Smooth muscle cell (in vitro differentiated cells): Measurements from ENCODE around the gene GATA3. TPM values are rescaled to one million over a fixed set of nuclear protein-coding genes. Genes with fewer than 3 reads are reported as not detected.

Source experiments
- DNase-seq: peaks from one replicate; lab custom pipeline; 2025; ENCODE audit not compliant: unreplicated experiment; lab: John Stamatoyannopoulos, UW
- H2AFZ ChIP-seq: fragments of 200-600 bp; sonication (generic); 2 replicates; pipeline ENCODE4 v1.6.0; 2016; ENCODE audit warnings: antibody characterized with exemption, low read depth, mild to moderate bottlenecking
- H3F3A ChIP-seq: fragments of 200-600 bp; sonication (generic); 2 replicates; pipeline ENCODE4 v1.6.0; 2017; ENCODE audit warnings: antibody characterized with exemption, low read depth
- H3K27ac ChIP-seq: fragments of 200-600 bp; sonication (generic); 2 replicates; pipeline ENCODE4 v1.5.1; 2016; ENCODE audit warnings: low read depth, mild to moderate bottlenecking
- H3K27me3 ChIP-seq: fragments of 200-600 bp; sonication (generic); 2 replicates; pipeline ENCODE4 v1.6.1; 2016; ENCODE audit warnings: low read depth, mild to moderate bottlenecking
- H3K36me3 ChIP-seq: fragments of 200-600 bp; sonication (generic); 2 replicates; pipeline ENCODE4 v1.5.1; 2016; ENCODE audit warnings: low read depth
- H3K4me1 ChIP-seq: fragments of 200-600 bp; sonication (generic); 2 replicates; pipeline ENCODE4 v1.5.1; 2016; ENCODE audit warnings: low read depth
- H3K4me2 ChIP-seq: fragments of 200-600 bp; sonication (generic); 2 replicates; pipeline ENCODE4 v1.6.0; 2016; ENCODE audit warnings: mild to moderate bottlenecking
- H3K4me3 ChIP-seq: fragments of 200-600 bp; sonication (generic); 2 replicates; pipeline ENCODE4 v1.5.1; 2016; ENCODE audit warnings: mild to moderate bottlenecking
- H3K79me2 ChIP-seq: fragments of 200-600 bp; sonication (generic); 2 replicates; pipeline ENCODE4 v1.6.0; 2016; ENCODE audit warnings: low read depth, mild to moderate bottlenecking
- H3K9ac ChIP-seq: fragments of 200-600 bp; sonication (generic); 2 replicates; pipeline ENCODE4 v1.6.0; 2016; ENCODE audit warnings: low read depth
- H3K9me3 ChIP-seq: fragments of 200-600 bp; sonication (generic); replicated peaks from 2 replicates; pipeline ENCODE4 v1.5.1; 2016; ENCODE audit warnings: low read depth
- H4K20me1 ChIP-seq: fragments of 200-600 bp; sonication (generic); 2 replicates; pipeline ENCODE4 v1.6.0; 2016; ENCODE audit warnings: low read depth
- WGBS: methylation state at CpG from one replicate; pipeline ENCODE4 v1.1.7; 2016; ENCODE audit warnings: low lambda C conversion rate; 5-methylcytosine and 5-hydroxymethylcytosine counted together
- polyA plus RNA-seq: library from polyadenylated mRNA; unstranded; fragments of >200 nt; fragmentation: Nextera tagmentation; extraction: Ambion mirVana; gene quantifications from 2 replicates; pipeline ENCODE4 v1.2.1, GENCODE V29; 2016
- total RNA-seq: library from RNA; depleted of rRNA; stranded (reverse); fragments of >200 nt; gene quantifications from 2 replicates; pipeline ENCODE4 v1.2.3, GENCODE V29; 2014
- TF ChIP-seq, protein P1 (sequence below): fragments of 200-600 bp; sonication (generic); IDR thresholded peaks from 2 replicates; pipeline ENCODE4 v1.5.1; 2017; ENCODE audit warnings: borderline replicate concordance, mild to moderate bottlenecking, antibody characterized with exemption; ENCODE audit not compliant: insufficient read depth, poor library complexity, severe bottlenecking

Gene GATA3
- total and polyA plus RNA-seq, 2 experiments from 2014 or later: 5.2 to 6.9 TPM

DNA sequence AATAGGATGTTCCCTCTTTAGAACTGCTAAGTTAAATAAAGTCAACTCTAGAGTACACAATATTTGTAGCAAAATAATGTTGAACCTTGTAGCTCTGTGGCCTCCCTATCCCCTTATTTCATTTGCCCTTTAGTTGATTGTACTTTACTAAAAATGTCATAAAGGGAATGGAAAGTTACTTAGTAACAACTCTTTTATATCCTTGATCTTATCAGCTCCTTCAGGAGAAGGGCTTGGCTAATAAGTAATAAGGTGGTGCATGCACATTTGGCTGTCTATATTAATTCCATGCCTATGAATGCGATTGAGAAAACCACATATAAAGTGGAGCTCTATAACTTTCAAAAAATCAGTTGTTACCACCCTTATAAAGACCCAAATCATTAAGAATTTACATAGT, 41.5 kb upstream of the GATA3 start:
- DNase-seq: no peak
- Histone ChIP-seq H3K9me3 (no peaks in the 10 kb centered on the region), H3K79me2 (no peaks in the 10 kb centered on the region), H3F3A (no peaks in the 10 kb centered on the region), H3K4me1 (peaks cover 6% of the 10 kb centered on the region), H3K9ac (no peak overlapping the region), H3K4me3 (no peak overlapping the region), H4K20me1 (no peaks in the 10 kb centered on the region), H3K27me3 (no peaks in the 10 kb centered on the region), H3K36me3 (no peaks in the 10 kb centered on the region), H3K4me2 (no peak overlapping the region), H3K27ac (no peak overlapping the region), H2AFZ (no peak overlapping the region)
- TF ChIP-seq, protein P1, sequence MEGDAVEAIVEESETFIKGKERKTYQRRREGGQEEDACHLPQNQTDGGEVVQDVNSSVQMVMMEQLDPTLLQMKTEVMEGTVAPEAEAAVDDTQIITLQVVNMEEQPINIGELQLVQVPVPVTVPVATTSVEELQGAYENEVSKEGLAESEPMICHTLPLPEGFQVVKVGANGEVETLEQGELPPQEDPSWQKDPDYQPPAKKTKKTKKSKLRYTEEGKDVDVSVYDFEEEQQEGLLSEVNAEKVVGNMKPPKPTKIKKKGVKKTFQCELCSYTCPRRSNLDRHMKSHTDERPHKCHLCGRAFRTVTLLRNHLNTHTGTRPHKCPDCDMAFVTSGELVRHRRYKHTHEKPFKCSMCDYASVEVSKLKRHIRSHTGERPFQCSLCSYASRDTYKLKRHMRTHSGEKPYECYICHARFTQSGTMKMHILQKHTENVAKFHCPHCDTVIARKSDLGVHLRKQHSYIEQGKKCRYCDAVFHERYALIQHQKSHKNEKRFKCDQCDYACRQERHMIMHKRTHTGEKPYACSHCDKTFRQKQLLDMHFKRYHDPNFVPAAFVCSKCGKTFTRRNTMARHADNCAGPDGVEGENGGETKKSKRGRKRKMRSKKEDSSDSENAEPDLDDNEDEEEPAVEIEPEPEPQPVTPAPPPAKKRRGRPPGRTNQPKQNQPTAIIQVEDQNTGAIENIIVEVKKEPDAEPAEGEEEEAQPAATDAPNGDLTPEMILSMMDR: no peak
- WGBS: 94% methylated on average over 1 of the region's 1 CpG

DNA sequence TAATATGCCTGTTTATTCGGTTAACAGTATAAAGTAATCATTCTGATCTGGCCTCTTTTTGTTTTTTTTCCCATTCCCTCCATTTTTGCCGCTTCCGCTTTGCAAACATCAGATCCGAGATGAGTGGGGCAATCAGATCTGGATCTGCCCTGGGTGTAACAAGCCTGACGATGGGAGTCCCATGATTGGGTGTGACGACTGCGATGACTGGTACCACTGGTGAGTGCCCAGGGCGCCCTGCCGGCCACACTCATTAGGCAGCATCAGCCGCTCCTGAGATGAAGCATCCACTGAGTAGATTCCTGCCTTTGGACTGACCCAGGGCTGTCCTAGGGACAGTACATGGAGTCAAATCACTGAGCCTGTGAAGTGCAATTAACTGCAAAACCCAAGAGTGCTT, 40.9 kb upstream of the GATA3 start:
- Histone ChIP-seq H3K36me3 (no peaks in the 10 kb centered on the region), H3K4me1 (peaks cover 6% of the 10 kb centered on the region), H3K27ac (no peak overlapping the region), H3K27me3 (no peaks in the 10 kb centered on the region), H3K4me3 (no peak overlapping the region), H3K9me3 (no peaks in the 10 kb centered on the region), H3F3A (no peaks in the 10 kb centered on the region), H2AFZ (no peak overlapping the region), H3K4me2 (no peak overlapping the region), H3K79me2 (no peaks in the 10 kb centered on the region), H3K9ac (no peak overlapping the region), H4K20me1 (no peaks in the 10 kb centered on the region)
- 98% methylated on average over 10 of the region's 10 CpGs for WGBS
- TF ChIP-seq, protein P1: no peak
- DNase-seq: no peak

DNA sequence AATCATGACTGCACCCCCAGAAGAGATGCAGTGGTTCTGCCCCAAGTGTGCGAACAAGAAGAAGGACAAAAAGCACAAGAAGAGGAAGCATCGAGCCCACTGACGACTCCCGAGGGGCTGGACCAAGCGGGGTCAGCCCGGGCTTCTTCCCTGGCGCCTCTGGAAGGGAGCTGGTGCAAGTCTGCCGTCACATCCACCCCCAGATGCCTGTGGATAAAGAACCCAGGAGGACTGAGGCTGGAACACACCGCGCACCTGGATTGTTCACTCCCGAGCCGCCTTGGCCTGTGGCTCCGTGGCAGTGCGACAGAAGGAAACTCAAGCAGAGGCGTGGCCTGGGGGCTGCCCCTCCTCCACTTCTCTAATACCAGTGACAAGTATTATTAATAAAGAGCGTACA, 39.8 kb upstream of the GATA3 start:
- WGBS: 95% methylated on average over 16 of the region's 16 CpGs
- no peaks in the 10 kb centered on the region for H4K20me1 ChIP-seq
- H3K4me3 ChIP-seq: no peak overlapping the region
- no peak for DNase-seq
- H3K27me3 ChIP-seq: no peaks in the 10 kb centered on the region
- H3K9ac ChIP-seq: no peak overlapping the region
- no peak overlapping the region for H3K27ac ChIP-seq
- no peaks in the 10 kb centered on the region for H3F3A ChIP-seq
- H3K4me1 ChIP-seq: peaks cover 6% of the 10 kb centered on the region
- no peaks in the 10 kb centered on the region for H3K36me3 ChIP-seq
- TF ChIP-seq, protein P1: no peak
- H2AFZ ChIP-seq: no peak overlapping the region
- no peaks in the 10 kb centered on the region for H3K79me2 ChIP-seq
- no peak overlapping the region for H3K4me2 ChIP-seq
- H3K9me3 ChIP-seq: no peaks in the 10 kb centered on the region

DNA sequence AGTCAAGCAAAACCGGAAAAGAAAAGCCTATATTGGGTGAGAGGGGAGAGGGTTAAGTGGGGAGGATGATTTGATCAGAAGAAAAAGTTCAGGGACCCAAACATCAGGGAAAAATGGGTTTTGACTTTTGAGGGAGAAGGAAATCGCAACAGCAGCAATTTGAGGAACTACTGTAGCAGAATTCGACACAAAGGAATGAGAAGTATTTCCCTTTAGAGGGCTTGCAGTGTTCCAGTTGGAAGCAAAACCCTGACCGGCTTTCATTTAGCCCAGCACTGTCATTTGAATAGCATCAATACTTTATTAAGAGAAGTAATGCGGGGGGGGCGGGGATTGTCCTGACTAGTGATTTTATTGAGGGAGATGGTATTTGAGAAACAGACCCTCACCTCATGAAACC, 37.2 kb upstream of the GATA3 start:
- H3K27ac ChIP-seq: no peak overlapping the region
- no peaks in the 10 kb centered on the region for H3K9me3 ChIP-seq
- H3F3A ChIP-seq: no peaks in the 10 kb centered on the region
- no peak for DNase-seq
- H3K36me3 ChIP-seq: no peaks in the 10 kb centered on the region
- H2AFZ ChIP-seq: no peak overlapping the region
- no peaks in the 10 kb centered on the region for H3K79me2 ChIP-seq
- TF ChIP-seq, protein P1: no peak
- no peaks in the 10 kb centered on the region for H4K20me1 ChIP-seq
- no peaks in the 10 kb centered on the region for H3K27me3 ChIP-seq
- no peak overlapping the region for H3K4me3 ChIP-seq
- peaks cover 6% of the 10 kb centered on the region for H3K4me1 ChIP-seq
- H3K4me2 ChIP-seq: no peak overlapping the region
- no peak overlapping the region for H3K9ac ChIP-seq
- WGBS: 51% methylated on average over 6 of the region's 6 CpGs
